Right renal cortex interstitium (tissue), 3 donors: ENCODE data around the gene OR51A7. TPM values are rescaled to one million over a fixed set of nuclear protein-coding genes. Genes with fewer than 3 reads are reported as not detected.
"Not testable (repeated sequence)": the region's sequence is repeated elsewhere in the genome, so short reads cannot be mapped to it uniquely, and the experiment has no call there.

ENCODE experiments used
- DNase-seq, 3 donors: peaks; one replicate each; pipeline ENCODE4 v3.0.0-alpha.2; 2013; ENCODE audit warnings: low read depth in 3 of 3, low spot score in 2 of 3
- polyA plus RNA-seq, 3 donors: library from polyadenylated mRNA; unstranded; fragments of 120-200 nt; gene quantifications; one replicate each; pipeline ENCODE4 v1.2.1, GENCODE V29; 2013; ENCODE audit not compliant: insufficient read length in 3 of 3

The OR51A7 gene
- polyA plus RNA-seq, 3 donors: not detected

DNA sequence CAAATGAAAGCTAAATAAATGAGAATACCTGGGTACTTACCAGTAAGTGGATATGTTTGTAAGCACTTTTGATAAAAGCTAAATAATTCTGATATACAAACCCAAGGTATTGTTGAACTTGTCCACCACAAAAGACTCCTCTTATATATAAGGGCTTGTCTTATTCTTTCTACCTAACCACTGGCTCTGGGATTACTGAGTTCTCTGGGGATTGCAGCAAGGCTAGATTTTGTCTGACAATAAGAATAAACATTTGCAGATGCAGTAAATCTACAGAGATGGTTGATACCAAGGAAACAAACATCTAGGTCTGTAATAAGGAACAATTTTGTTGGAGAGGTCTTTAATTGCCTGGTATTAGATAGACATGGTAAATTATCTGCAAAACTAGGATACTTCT, 43.9 kb downstream of the OR51A7 start, which contains the start of gene OR51A4:
Gene OR51A4, minus strand, starts transcription at position 101 of the 400 bp plus-strand sequence. CDS start 505 bp downstream, outside the sequence.
- no peak for DNase-seq

DNA sequence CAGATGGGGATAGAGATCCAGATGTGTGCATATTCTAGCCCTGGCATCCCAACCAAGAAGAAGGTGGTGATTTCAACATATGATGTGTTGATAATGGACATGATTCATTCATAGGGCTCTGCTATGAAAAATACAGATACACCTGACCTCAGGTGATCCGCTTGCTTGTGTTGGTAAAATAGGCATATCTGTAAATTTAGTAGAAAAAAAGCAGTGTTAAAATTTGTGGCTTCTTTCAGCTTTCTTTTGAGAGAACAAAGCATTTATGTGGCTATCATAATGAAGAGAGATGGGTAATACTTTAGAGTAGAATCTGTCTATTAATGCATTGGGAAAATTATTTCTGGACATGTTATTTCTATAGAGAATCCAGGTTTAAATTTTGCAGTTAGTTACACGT, 52.0 kb downstream of the OR51A7 start, which contains the start of gene OR51A2:
Gene OR51A2, minus strand, starts transcription at position 101 of the 400 bp plus-strand sequence. Its CDS starts 0 bp downstream, at position 101.
- not testable (repeated sequence) for DNase-seq

DNA sequence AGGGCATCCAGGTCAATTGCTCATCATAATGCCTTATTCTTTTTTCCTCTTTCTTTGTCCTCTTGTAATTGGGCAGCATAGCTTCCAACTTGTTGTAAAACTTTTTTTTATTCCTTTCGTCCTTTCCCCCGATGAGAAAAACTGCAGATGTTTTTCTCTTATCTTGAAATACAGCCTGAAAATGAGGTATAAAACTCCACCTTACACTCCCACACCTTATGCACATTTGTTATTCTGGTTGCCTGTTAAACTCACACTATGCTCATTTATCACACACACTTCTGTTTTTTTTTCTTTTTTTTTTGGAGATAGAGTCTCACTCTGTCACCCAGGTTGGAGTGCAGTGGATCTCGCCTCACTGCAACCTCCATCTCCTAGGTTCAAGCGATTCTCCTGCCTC, 53.8 kb downstream of the OR51A7 start:
- no peak for DNase-seq

Other genes starting within 250 kb of the OR51A7 start
- gene OR51E2, start 205.9 kb upstream of the OR51A7 start, polyA plus RNA-seq: under 1 TPM; 0.52 to 0.64 (median 0.53) TPM
- under 1 TPM; 0.31 to 0.50 (median 0.39) TPM for gene MMP26, start 199.0 kb upstream of the OR51A7 start, polyA plus RNA-seq
- not detected for gene OR51F1, start 133.8 kb upstream of the OR51A7 start, polyA plus RNA-seq
- not detected for gene OR52R1, start 99.4 kb upstream of the OR51A7 start, polyA plus RNA-seq
- gene OR51F2, start 82.5 kb upstream of the OR51A7 start, polyA plus RNA-seq: not detected
- gene OR51S1, start 54.6 kb upstream of the OR51A7 start, polyA plus RNA-seq: not detected
- gene OR51T1, start 21.9 kb upstream of the OR51A7 start, polyA plus RNA-seq: not detected
- not detected for gene OR51G2, start 15.6 kb downstream of the OR51A7 start, polyA plus RNA-seq
- gene OR51G1, start 20.6 kb downstream of the OR51A7 start, polyA plus RNA-seq: not detected
- gene OR51A4, start 43.8 kb downstream of the OR51A7 start, polyA plus RNA-seq: not detected
- not detected for gene OR51A2, start 51.9 kb downstream of the OR51A7 start, polyA plus RNA-seq
- gene OR51L1, start 91.1 kb downstream of the OR51A7 start, polyA plus RNA-seq: under 1 TPM in 2 of 3 donors, not detected in 1; 0.08 TPM
- gene OR52J3, start 142.7 kb downstream of the OR51A7 start, polyA plus RNA-seq: not detected
- not detected for gene OR52E2, start 155.8 kb downstream of the OR51A7 start, polyA plus RNA-seq
- gene OR52E1, start 165.8 kb downstream of the OR51A7 start, polyA plus RNA-seq: not detected
- not detected for gene OR52A5, start 234.6 kb downstream of the OR51A7 start, polyA plus RNA-seq